ENCODE results near the gene SPATA31E1.
"Not testable (repeated sequence)": the region's sequence is repeated elsewhere in the genome, so short reads cannot be mapped to it uniquely, and the experiment has no call there.

SPATA31E1 gene

GRCh38 chr9:87937352-87937751 is 54.7 kb downstream of the SPATA31E1 start:
- DNase-seq = not testable (repeated sequence)

- DNase-seq = not testable (repeated sequence)
Measured at GRCh38 chr9:87937918-87938317, 55.2 kb downstream of the SPATA31E1 start.

GRCh38 chr9:87938336-87938735 is 55.7 kb downstream of the SPATA31E1 start:
- DNase-seq = not testable (repeated sequence)

Measured in NCI-H82 (cell line).